ENCODE data around the gene FTO. TPM values are rescaled to one million over a fixed set of nuclear protein-coding genes. Genes with fewer than 3 reads are reported as not detected.
A peak's percentile ranks its signal among the peaks of the same experiment; 100 is the strongest.

The FTO gene
- total RNA-seq, 2 experiments from 2014 or later, result 46.3 to 47.2 TPM

DNA sequence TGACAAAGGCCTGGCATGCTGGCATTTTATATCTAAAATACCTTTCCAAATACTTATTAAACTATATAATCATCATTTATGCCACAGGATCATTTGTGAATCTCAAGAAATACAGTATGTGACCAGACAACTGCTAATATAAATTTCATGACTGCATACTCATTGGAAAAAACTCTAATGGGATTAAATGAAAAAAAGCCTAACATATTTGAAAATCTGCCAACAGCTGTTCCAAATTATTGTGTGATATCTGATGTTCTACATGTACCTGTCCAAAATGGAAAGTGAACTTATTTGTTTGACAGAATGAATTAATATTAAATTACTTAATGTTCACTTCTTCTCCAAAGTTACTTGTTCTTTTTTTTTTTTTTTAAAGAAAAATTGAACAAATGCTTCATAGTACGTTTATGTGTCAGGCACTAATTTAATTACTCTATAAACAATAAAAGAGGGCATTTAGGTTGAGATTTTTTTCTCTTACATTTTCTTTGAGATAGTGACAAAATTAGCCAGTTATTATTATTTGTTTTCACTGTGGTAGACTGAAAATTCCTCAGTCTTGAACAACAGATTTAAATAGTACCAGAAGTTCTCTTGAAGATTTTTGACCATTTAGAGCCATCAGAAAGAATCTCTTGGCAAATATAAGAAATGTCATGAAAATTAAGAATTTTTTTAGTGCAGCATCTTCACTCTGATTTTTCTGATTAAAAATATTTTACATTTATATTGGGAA, 114.0 kb downstream of the FTO start:
- no peak for DNase-seq
- POLR2A ChIA-PET, result no interaction called here
- peaks cover 12% of the 10 kb centered on the region for H3K4me1 Mint-ChIP-seq
- no peaks in the 10 kb centered on the region for H3K27me3 Mint-ChIP-seq
- H3K4me3 Mint-ChIP-seq, result no peak overlapping the region
- H3K27ac Mint-ChIP-seq, result no peak overlapping the region
- peaks cover 3% of the 10 kb centered on the region for H3K9me3 Mint-ChIP-seq
- no peak for ATAC-seq (ENCODE audit: low read depth)
- peaks cover 18% of the 10 kb centered on the region for H3K36me3 Mint-ChIP-seq

DNA sequence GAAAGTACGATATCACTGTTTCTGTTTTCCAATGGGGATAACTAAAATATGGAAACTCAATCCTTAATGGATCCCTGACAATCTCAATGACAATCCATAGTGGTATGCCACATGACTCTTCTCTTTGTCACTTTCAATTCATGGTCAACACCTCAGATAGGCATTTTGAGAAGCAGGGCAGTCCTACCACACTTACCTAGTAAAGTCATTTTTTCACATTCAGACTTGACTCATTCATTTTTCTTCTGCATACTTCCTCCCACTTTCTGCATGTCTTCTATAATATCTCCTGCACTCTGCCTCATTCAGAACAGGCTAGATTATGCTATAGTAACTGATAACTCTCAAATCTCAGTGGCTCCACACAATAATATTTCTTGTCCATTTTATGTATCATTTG, 117.5 kb downstream of the FTO start:
- Mint-ChIP-seq H3K9me3 (no peaks in the 10 kb centered on the region), H3K36me3 (peaks cover under 1% of the 10 kb centered on the region), H3K27me3 (no peaks in the 10 kb centered on the region), H3K4me3 (no peak overlapping the region), H3K4me1 (peaks cover 5% of the 10 kb centered on the region), H3K27ac (no peak overlapping the region)
- POLR2A ChIA-PET, result no interaction called here
- DNase-seq (no peak), ATAC-seq (ENCODE audit: low read depth) (no peak)

DNA sequence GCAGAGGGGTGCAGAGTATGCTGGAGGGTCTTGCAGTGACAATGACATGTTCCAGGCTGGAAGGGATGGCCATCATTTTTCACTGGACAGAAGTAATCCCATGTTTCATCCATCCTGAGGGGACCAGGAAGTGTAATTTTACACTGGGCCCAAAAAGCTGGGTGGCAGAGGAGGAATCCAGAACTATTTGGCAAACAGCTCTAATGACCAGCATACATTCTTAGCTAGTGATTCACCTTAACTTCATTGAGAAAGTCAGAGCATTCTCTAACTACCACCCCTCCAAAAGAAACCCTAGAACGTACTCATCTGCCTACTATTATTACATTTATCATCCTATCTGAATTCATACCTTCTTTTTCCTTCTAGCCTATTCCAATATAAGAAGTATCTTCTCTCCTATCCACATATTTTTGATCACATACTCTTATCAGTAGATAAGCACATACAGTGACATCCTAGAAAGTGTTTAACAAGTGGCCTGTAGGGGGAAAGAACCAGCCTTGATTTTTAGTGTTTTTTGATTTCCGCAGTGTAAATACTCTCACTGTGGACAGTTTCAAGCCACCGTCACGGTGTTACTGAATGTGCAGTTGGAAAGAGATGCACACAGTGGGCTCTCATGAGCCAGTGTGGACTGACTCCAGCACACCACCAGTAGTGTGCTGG, 118.1 kb downstream of the FTO start:
- ATAC-seq (ENCODE audit: low read depth) (no peak), DNase-seq (no peak)
- POLR2A ChIA-PET, result no interaction called here
- peaks cover 4% of the 10 kb centered on the region for H3K4me1 Mint-ChIP-seq
- H3K4me3 Mint-ChIP-seq, result no peak overlapping the region
- H3K27me3 Mint-ChIP-seq, result no peaks in the 10 kb centered on the region
- H3K27ac Mint-ChIP-seq, result no peak overlapping the region
- no peaks in the 10 kb centered on the region for H3K36me3 Mint-ChIP-seq
- no peaks in the 10 kb centered on the region for H3K9me3 Mint-ChIP-seq

DNA sequence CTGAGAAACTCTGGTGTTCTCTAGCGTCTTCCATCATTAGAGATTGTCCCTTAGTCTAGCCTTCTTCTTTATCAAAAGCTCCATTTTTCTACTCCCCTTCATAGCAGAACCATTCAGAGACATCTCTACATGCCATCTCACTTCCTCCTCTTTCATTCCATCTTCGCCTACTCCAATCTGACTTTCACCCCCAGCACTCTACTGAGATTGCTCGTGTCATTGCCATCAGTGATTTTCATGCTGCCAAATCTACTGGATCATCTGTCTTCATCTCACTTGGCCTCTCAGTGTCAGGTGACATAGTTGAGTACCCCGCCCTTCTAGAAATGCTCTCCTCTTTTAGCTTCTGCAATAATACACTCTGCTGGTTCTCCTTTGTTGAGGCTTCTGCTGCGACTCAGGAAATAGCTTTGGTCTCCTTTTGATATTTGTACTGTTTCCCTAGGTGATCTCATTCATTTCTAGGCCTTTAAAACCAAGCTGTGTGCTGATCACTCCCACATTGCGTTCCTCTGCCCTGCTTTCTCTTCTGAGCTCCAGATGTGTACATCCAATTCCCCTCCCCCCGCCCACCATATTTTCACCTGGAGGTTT, 119.1 kb downstream of the FTO start:
- Mint-ChIP-seq H3K36me3 (no peaks in the 10 kb centered on the region), H3K27me3 (no peaks in the 10 kb centered on the region), H3K27ac (no peak overlapping the region), H3K4me3 (no peak overlapping the region), H3K4me1 (peaks cover 4% of the 10 kb centered on the region), H3K9me3 (no peaks in the 10 kb centered on the region)
- DNase-seq, result no peak
- peak; percentile 93 for ATAC-seq (ENCODE audit: low read depth)
- POLR2A ChIA-PET, result interaction anchor here (0.6 kb wide), 1 partner anchor 11 kb away, joined by 3 read pairs; no protein-coding TSS in a partner anchor

DNA sequence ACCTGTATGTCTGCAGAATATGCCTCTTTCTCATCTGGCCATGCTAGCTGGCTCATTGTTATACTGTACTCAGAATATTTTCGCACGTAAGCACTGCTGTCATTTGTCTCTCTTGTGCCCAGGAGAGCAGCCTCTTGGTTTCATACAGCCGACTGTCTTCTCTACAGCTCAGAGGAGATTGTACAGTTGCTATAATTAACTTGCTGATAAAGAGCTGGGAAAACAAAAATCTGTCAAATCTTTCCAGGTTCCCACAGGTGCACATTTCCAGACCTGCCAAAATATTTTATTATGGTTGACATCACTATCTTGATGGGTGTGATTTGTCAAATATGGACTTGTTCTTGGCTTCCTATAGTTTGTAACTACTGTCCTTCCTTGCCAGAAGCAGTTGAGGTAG, 122.7 kb downstream of the FTO start:
- Mint-ChIP-seq H3K4me3 (no peak overlapping the region), H3K4me1 (peaks cover 7% of the 10 kb centered on the region), H3K27ac (no peak overlapping the region), H3K27me3 (no peaks in the 10 kb centered on the region), H3K36me3 (peaks cover 10% of the 10 kb centered on the region), H3K9me3 (no peaks in the 10 kb centered on the region)
- POLR2A ChIA-PET, result no interaction called here
- no peak for ATAC-seq (ENCODE audit: low read depth)
- DNase-seq, result no peak

DNA sequence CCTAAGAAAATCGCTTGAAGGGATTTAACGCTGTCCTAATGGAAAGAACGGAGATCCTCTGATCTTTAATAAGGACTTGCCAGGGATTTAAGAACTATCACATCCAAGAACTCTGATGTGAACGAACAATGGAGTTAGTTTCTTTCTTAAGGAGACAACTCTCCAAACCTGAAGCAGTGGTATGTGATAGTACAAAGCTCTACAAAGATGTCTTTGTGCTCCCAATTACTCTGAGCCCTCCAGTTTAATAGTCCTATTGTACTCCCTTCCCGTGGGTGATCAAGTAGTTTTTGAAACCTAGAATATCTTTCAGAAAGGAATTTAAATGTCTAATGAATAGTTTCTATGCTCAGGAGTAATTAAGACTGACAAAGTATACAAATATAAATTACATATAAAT, 123.8 kb downstream of the FTO start:
- ATAC-seq (ENCODE audit: low read depth) (no peak), DNase-seq (no peak)
- no peak overlapping the region for H3K4me3 Mint-ChIP-seq
- H3K9me3 Mint-ChIP-seq, result no peaks in the 10 kb centered on the region
- no peaks in the 10 kb centered on the region for H3K27me3 Mint-ChIP-seq
- H3K36me3 Mint-ChIP-seq, result peaks cover 11% of the 10 kb centered on the region
- H3K4me1 Mint-ChIP-seq, result peaks cover 5% of the 10 kb centered on the region
- POLR2A ChIA-PET, result no interaction called here
- no peak overlapping the region for H3K27ac Mint-ChIP-seq

DNA sequence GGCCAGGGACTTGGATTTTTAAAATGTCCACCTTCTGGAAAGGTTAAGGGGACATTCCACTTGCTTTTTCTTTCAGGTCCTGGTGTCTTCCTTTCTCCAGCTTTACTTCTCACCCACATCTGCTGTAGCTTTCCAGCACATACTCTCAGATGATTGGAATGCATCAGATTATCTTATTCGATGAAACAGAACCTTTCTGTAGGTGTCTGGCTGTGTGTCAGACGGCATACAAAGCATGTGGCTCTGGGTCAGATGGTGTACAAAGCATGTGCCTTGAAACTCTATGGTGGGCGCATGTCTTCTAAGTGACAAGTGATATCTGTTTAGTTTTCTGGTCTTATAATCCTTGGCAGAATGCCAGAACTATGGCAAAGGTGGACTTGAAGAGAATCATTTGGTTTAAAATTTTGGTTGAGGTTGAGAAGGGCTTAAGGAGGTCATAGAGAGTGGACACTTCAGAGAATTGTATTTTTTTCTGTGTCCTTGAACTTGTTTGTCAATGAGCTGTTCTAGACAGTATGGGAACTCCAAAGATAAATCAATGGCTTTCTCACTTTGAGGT, 125.3 kb downstream of the FTO start:
- peaks cover 5% of the 10 kb centered on the region for H3K4me1 Mint-ChIP-seq
- POLR2A ChIA-PET, result no interaction called here
- no peak overlapping the region for H3K27ac Mint-ChIP-seq
- DNase-seq, result no peak
- ATAC-seq (ENCODE audit: low read depth), result no peak
- peaks cover 2% of the 10 kb centered on the region for H3K9me3 Mint-ChIP-seq
- H3K36me3 Mint-ChIP-seq, result peaks cover 15% of the 10 kb centered on the region
- H3K27me3 Mint-ChIP-seq, result no peaks in the 10 kb centered on the region
- H3K4me3 Mint-ChIP-seq, result no peak overlapping the region

DNA sequence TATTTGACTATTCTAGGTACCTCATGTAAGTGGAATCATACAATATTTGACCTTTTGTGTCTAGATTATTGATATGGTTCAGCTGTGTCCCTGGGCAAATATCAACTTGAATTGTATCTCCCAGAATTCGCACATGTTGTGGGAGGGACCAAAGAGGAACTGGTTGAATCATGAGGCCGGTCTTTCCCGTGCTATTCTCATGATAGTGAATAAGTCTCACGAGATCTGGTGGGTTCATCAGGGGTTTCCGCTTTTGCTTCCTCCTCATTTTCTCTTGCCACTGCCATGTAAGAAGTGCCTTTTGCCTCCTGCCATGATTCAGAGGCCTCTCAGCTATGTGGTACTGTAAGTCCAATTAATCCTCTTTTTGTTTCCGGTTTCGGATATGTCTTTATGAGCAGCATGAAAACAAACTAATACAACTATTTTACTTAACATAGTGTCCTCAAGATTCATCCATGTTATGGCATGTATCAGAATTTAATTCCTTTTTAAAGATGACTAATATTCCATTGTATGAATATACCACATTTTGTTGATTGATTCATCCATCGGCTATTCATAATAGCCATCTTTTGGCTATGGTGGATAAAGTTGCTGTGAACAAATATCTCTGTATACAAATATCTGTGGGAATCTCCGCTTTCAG, 129.1 kb downstream of the FTO start:
- Mint-ChIP-seq H3K27me3 (no peaks in the 10 kb centered on the region), H3K36me3 (peaks cover 26% of the 10 kb centered on the region), H3K4me3 (no peak overlapping the region), H3K27ac (no peak overlapping the region), H3K9me3 (peaks cover 2% of the 10 kb centered on the region), H3K4me1 (peaks cover 8% of the 10 kb centered on the region)
- ATAC-seq (ENCODE audit: low read depth) (no peak), DNase-seq (no peak)
- POLR2A ChIA-PET, result interaction anchor here (0.7 kb wide), 1 partner anchor 10 kb away, joined by 3 read pairs; no protein-coding TSS in a partner anchor

DNA sequence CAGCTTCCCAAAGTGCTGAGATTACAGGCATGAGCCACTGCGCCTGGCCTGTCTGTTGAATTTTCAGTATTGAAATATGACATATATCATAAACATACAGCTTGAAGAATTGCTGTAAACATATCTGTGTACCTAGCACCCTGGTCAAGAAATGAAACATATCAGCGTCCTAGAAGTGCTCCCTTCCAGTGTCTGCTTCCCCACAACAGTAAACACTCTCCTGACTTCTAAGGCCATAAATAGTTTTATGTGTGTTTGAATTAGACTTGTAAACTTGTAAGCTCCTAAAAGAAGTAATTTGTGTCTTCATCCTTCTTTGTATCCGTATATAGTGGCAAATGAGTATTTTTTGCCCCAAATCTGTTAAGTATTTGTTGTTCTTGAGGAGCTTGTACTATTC, 132.2 kb downstream of the FTO start:
- ATAC-seq (ENCODE audit: low read depth) (no peak), DNase-seq (no peak)
- H3K27me3 Mint-ChIP-seq, result no peaks in the 10 kb centered on the region
- POLR2A ChIA-PET, result no interaction called here
- peaks cover 17% of the 10 kb centered on the region for H3K36me3 Mint-ChIP-seq
- H3K9me3 Mint-ChIP-seq, result peaks cover 2% of the 10 kb centered on the region
- H3K4me3 Mint-ChIP-seq, result no peak overlapping the region
- peaks cover 4% of the 10 kb centered on the region for H3K4me1 Mint-ChIP-seq
- H3K27ac Mint-ChIP-seq, result no peak overlapping the region

DNA sequence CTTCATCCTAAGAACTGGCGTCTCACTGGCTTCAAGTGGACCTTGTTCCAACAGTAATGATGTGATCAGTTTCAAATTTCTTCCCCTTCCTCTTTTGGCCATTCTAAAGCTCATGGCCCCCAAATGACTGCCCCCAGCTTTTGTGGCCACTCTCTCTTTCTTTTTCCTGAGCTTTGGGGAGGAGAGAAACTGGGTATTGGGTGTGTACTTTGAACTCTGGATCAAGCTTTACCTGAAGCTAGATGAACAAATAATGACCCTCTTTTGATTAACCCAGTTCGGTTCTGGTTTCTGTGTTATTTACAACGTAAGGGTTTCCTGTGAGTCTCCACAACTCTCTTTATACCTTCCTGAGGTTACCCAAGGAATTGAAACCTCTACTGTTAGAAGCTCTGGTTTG, 132.7 kb downstream of the FTO start:
- peaks cover 4% of the 10 kb centered on the region for H3K4me1 Mint-ChIP-seq
- no peaks in the 10 kb centered on the region for H3K27me3 Mint-ChIP-seq
- H3K36me3 Mint-ChIP-seq, result peaks cover 17% of the 10 kb centered on the region
- POLR2A ChIA-PET, result no interaction called here
- peaks cover 2% of the 10 kb centered on the region for H3K9me3 Mint-ChIP-seq
- ATAC-seq (ENCODE audit: low read depth) (no peak), DNase-seq (no peak)
- no peak overlapping the region for H3K27ac Mint-ChIP-seq
- no peak overlapping the region for H3K4me3 Mint-ChIP-seq

DNA sequence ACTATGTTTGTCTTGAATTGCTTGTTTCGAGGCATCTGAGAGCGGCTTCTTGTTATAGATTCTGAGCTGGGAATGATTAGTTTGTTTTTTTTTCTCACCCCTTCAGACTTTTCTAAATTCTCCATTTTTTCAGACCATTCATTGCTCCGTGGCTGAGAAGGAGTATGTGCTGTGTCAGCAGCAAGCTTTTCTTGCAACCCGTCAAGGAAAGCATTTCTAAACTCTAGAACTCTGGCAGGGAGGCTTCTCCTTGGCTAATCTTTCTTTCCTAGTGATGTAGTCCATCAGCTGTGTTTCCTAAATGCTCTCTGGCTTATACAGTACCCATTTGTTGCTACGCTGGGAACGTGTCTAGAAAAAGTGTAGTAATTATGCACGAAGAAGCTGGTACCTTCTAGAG, 133.5 kb downstream of the FTO start:
- no peaks in the 10 kb centered on the region for H3K27me3 Mint-ChIP-seq
- POLR2A ChIA-PET, result no interaction called here
- H3K36me3 Mint-ChIP-seq, result peaks cover 19% of the 10 kb centered on the region

DNA sequence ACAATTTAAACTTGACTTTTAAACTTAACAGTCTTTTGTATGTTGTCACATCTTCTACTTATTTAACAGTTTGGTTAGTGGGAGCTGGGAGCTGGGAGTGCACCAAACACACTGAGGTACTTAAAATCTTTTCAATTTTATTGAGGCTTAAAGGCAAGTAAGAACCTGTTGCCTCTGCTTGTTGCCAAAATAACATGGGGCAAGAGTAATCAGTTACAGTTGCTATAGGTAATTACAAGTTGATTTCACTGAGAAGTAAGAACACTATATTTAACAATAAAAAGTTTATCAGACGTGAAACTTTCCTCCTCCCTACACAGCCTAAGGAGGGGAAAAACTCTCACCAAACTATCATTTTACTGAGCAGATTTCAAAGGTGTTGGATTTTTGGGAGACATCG, 135.2 kb downstream of the FTO start:
- POLR2A ChIA-PET, result no interaction called here
- no peak overlapping the region for H3K27ac Mint-ChIP-seq
- no peak for DNase-seq

More for the DNA sequence above, 133.5 kb downstream of the FTO start:
- Mint-ChIP-seq H3K4me1 (peaks cover 4% of the 10 kb centered on the region), H3K4me3 (no peak overlapping the region), H3K9me3 (peaks cover 2% of the 10 kb centered on the region), H3K27ac (no peak overlapping the region)
- no peak for ATAC-seq (ENCODE audit: low read depth)
- no peak for DNase-seq

DNA sequence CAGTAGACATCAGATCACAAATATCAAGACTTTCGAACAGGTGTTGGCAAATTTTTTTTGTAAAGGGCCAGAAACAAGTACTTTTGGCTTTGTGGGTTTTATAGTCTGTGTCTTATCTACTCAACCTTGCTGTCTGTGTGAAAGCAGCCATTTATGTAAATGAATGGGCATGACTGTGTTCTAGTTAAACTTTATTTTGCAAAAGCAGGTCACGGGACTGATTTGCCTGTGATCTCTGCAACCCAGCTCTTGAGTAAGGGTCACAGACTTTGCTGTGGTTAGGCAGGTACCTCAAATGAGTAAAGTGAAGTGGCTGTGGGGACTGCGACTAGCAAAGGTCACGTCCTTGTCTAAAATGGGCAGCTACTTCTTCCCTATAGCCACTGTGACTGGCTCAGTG, 136.5 kb downstream of the FTO start:
- ATAC-seq (ENCODE audit: low read depth), result no peak
- H3K36me3 Mint-ChIP-seq, result peaks cover 9% of the 10 kb centered on the region
- H3K4me3 Mint-ChIP-seq, result no peak overlapping the region
- no peak for DNase-seq
- no peaks in the 10 kb centered on the region for H3K9me3 Mint-ChIP-seq
- H3K4me1 Mint-ChIP-seq, result peaks cover 7% of the 10 kb centered on the region
- POLR2A ChIA-PET, result no interaction called here
- H3K27me3 Mint-ChIP-seq, result no peaks in the 10 kb centered on the region
- H3K27ac Mint-ChIP-seq, result no peak overlapping the region

More for the DNA sequence above, 135.2 kb downstream of the FTO start:
- H3K4me3 Mint-ChIP-seq, result no peak overlapping the region
- H3K36me3 Mint-ChIP-seq, result peaks cover 14% of the 10 kb centered on the region
- no peaks in the 10 kb centered on the region for H3K9me3 Mint-ChIP-seq
- ATAC-seq (ENCODE audit: low read depth), result no peak
- peaks cover 4% of the 10 kb centered on the region for H3K4me1 Mint-ChIP-seq
- no peaks in the 10 kb centered on the region for H3K27me3 Mint-ChIP-seq

Measured in activated naive CD8-positive, alpha-beta T cell treated with anti-CD3 and anti-CD28 coated beads, Interleukin-2, amount 10 ng/mL, durations not matched to agents 7 days and 5 days (primary cell).